ENCODE data around the gene HEATR3.

DNA sequence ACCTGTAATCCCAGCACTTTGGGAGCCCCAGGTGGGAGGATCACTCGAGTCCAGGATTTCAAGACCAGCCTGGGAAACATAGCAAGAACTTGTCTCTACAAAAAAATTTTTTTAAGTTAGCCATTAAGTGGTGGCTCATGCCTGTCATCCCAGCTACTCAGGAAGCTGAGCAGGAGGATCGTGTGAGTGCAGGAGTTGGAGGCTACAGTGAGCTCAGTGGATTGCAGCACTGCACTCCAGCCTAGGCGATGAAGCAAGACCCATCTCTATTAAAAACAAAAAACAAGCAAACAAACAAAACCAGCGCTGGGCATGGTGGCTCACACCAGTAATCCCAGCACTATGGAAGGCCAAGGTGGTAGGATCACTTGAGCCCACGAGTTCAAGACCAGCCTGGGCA, 38.0 kb downstream of the HEATR3 start:
- TF ChIP-seq POLR2A (IDR thresholded peaks at IDR 0.05) (no peak), POLR2AphosphoS5 (IDR thresholded peaks at IDR 0.05) (no peak)
- TF ChIP-seq, protein P1, sequence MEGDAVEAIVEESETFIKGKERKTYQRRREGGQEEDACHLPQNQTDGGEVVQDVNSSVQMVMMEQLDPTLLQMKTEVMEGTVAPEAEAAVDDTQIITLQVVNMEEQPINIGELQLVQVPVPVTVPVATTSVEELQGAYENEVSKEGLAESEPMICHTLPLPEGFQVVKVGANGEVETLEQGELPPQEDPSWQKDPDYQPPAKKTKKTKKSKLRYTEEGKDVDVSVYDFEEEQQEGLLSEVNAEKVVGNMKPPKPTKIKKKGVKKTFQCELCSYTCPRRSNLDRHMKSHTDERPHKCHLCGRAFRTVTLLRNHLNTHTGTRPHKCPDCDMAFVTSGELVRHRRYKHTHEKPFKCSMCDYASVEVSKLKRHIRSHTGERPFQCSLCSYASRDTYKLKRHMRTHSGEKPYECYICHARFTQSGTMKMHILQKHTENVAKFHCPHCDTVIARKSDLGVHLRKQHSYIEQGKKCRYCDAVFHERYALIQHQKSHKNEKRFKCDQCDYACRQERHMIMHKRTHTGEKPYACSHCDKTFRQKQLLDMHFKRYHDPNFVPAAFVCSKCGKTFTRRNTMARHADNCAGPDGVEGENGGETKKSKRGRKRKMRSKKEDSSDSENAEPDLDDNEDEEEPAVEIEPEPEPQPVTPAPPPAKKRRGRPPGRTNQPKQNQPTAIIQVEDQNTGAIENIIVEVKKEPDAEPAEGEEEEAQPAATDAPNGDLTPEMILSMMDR (IDR thresholded peaks at IDR 0.05) = no peak

Data from transverse colon (tissue), 4 donors.